ENCODE measurements around the gene ATP6V1E1. TPM values are rescaled to one million over a fixed set of nuclear protein-coding genes. Genes with fewer than 3 reads are reported as not detected.

ATP6V1E1 gene
- total RNA-seq, 4 donors from 2014 or later = 64.4 to 70.9 (median 66.5) TPM

GRCh38 chr22:17631076-17631565, 2.6 kb upstream of the ATP6V1E1 start:
- TF ChIP-seq POLR2A (IDR thresholded peaks at IDR 0.05) (no peak), CTCF (IDR thresholded peaks at IDR 0.05) (no peak)
- Histone ChIP-seq H3K36me3 (peaks cover 0 to 4% (median 0%) of the 10 kb centered on the region in 3 donors), H3K4me3 (no peak overlapping the region), H3K9me3 (no peaks in the 10 kb centered on the region), H3K4me1 (peaks cover 0 to 20% (median 5%) of the 10 kb centered on the region in 4 donors), H3K27ac (no peak overlapping the region), H3K27me3 (no peaks in the 10 kb centered on the region)
- no peak for DNase-seq

- H3K4me3 ChIP-seq = no peak overlapping the region
- H3K36me3 ChIP-seq = peaks cover 0 to 6% (median 0%) of the 10 kb centered on the region in 3 donors
- H3K27me3 ChIP-seq = no peaks in the 10 kb centered on the region
- H3K9me3 ChIP-seq = no peaks in the 10 kb centered on the region
- no peak for TF ChIP-seq POLR2A (IDR thresholded peaks at IDR 0.05)
- no peak for TF ChIP-seq CTCF (IDR thresholded peaks at IDR 0.05)
- peak overlapping the region in 1 of 4 donors; percentile 89 for H3K27ac ChIP-seq
- DNase-seq = no peak
- peaks cover 0 to 20% (median 5%) of the 10 kb centered on the region in 4 donors for H3K4me1 ChIP-seq
These were observed 1.1 kb upstream of the ATP6V1E1 start for GRCh38 chr22:17629641-17630040.

- Histone ChIP-seq H3K27me3 (no peaks in the 10 kb centered on the region), H3K4me3 (peak overlapping the region; percentile 81 to 99 (median 90)), H3K9me3 (no peaks in the 10 kb centered on the region), H3K27ac (peak overlapping the region; percentile 89), H3K36me3 (peaks cover 0 to 11% (median 0%) of the 10 kb centered on the region in 3 donors), H3K4me1 (peaks cover 0 to 20% (median 5%) of the 10 kb centered on the region in 4 donors)
- TF ChIP-seq POLR2A (IDR thresholded peaks at IDR 0.05) (no peak), CTCF (IDR thresholded peaks at IDR 0.05) (no peak)
- no peak for DNase-seq
These were observed 582 bp upstream of the ATP6V1E1 start for GRCh38 chr22:17629173-17629489.

- Histone ChIP-seq H3K27me3 (no peaks in the 10 kb centered on the region), H3K4me3 (peak overlapping the region; percentile 81 to 99 (median 90)), H3K4me1 (peaks cover 0 to 17% (median 5%) of the 10 kb centered on the region in 4 donors), H3K36me3 (peaks cover 0 to 20% (median 0%) of the 10 kb centered on the region in 3 donors), H3K9me3 (no peaks in the 10 kb centered on the region), H3K27ac (peak overlapping the region; percentile 89)
- TF ChIP-seq POLR2A (IDR thresholded peaks at IDR 0.05) = no peak
- no peak for TF ChIP-seq CTCF (IDR thresholded peaks at IDR 0.05)
- DNase-seq = no peak
These were observed 566 bp downstream of the ATP6V1E1 start for GRCh38 chr22:17627961-17628405.

- no peak for DNase-seq
- Histone ChIP-seq H3K9me3 (no peaks in the 10 kb centered on the region), H3K27ac (no peak overlapping the region), H3K36me3 (peaks cover 0 to 76% (median 3%) of the 10 kb centered on the region in 3 donors), H3K27me3 (no peaks in the 10 kb centered on the region), H3K4me1 (no peaks in the 10 kb centered on the region), H3K4me3 (no peak overlapping the region)
- TF ChIP-seq POLR2A (IDR thresholded peaks at IDR 0.05) = no peak
- TF ChIP-seq CTCF (IDR thresholded peaks at IDR 0.05) = no peak
These were observed 15.3 kb downstream of the ATP6V1E1 start for GRCh38 chr22:17613280-17613679.

- peaks cover 0 to 75% (median 3%) of the 10 kb centered on the region in 3 donors for H3K36me3 ChIP-seq
- DNase-seq = no peak
These were observed 16.5 kb downstream of the ATP6V1E1 start for GRCh38 chr22:17612057-17612456.

More at GRCh38 chr22:17612057-17612456, 16.5 kb downstream of the ATP6V1E1 start:
- H3K4me1 ChIP-seq = no peaks in the 10 kb centered on the region
- H3K4me3 ChIP-seq = no peak overlapping the region
- H3K9me3 ChIP-seq = no peaks in the 10 kb centered on the region
- no peak overlapping the region for H3K27ac ChIP-seq
- no peaks in the 10 kb centered on the region for H3K27me3 ChIP-seq
- TF ChIP-seq CTCF (IDR thresholded peaks at IDR 0.05) = no peak
- TF ChIP-seq POLR2A (IDR thresholded peaks at IDR 0.05) = no peak
